ENCODE measurements around the gene C1orf56. TPM values are rescaled to one million over a fixed set of nuclear protein-coding genes. Genes with fewer than 3 reads are reported as not detected.
"Not testable (repeated sequence)": the region's sequence is repeated elsewhere in the genome, so short reads cannot be mapped to it uniquely, and the experiment has no call there.

The C1orf56 gene
- total RNA-seq, 2 experiments from 2014 or later, result 1.3 to 1.5 TPM

GRCh38 chr1:151097426-151097825, 49.9 kb downstream of the C1orf56 start:
- POLR2A ChIA-PET; H3K27me3 Mint-ChIP-seq; DNase-seq; H3K27ac Mint-ChIP-seq; H3K36me3 Mint-ChIP-seq (ENCODE audit: low read depth); H3K4me1 Mint-ChIP-seq; H3K4me3 Mint-ChIP-seq; ATAC-seq; intact Hi-C loops (cut with DNase I, micrococcal nuclease); H3K9me3 Mint-ChIP-seq (ENCODE audit: low read depth): not testable (repeated sequence)
- CTCF ChIA-PET, result interaction anchor here (0.7 to 3.1 kb wide), 3 partner anchors 32 to 59 kb away, joined by 3 to 24 read pairs (median 3); partner anchors contain the start of gene TNFAIP8L2

DNA sequence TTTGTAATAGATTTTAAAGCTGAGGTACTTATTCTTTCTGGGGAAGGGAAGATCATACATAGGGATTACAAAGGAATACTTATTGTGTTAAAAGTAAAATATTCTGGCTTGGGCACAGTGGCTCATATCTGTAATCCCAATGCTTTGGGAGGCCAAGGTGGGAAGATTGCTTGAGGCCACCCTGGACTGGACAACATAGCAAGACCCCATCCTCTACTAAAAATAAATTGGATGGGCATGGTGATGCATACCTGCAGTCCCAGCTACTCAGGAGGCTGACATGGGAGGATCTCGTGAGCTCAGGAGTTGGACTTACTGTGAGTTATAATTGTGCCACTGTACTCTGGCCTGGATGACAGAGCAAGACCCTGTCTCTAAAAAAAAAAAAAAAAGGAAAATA, 50.6 kb downstream of the C1orf56 start:
- DNase-seq, result no peak
- ATAC-seq, result no peak
- CTCF ChIA-PET, result interaction anchor here (0.6 to 3.1 kb wide), 3 partner anchors 46 to 58 kb away, joined by 3 to 24 read pairs (median 3); partner anchors contain the start of gene TNFAIP8L2
- Mint-ChIP-seq H3K36me3 (ENCODE audit: low read depth) (peaks cover 2% of the 10 kb centered on the region), H3K27me3 (no peaks in the 10 kb centered on the region), H3K27ac (no peak overlapping the region), H3K9me3 (ENCODE audit: low read depth) (no peaks in the 10 kb centered on the region), H3K4me1 (no peaks in the 10 kb centered on the region), H3K4me3 (no peak overlapping the region)
- intact Hi-C loops (cut with DNase I, micrococcal nuclease), result loop anchor here in 1 of 2 experiments (2.0 kb wide), 1 partner anchor 153 kb away; no protein-coding TSS in a partner anchor
- POLR2A ChIA-PET, result no interaction called here

Other genes with a start within 250 kb of the C1orf56 start
- gene CTSK, start 239.5 kb upstream of the C1orf56 start, total RNA-seq, result 1 to 10 TPM; 1.5 to 2.1 TPM
- gene ARNT, start 171.2 kb upstream of the C1orf56 start, total RNA-seq, result 10 to 100 TPM; 30.4 to 35.6 TPM
- gene CTXND2, start 160.6 kb upstream of the C1orf56 start, total RNA-seq, result not detected
- 10 to 100 TPM; 48.8 to 52.7 TPM for gene SETDB1, start 121.4 kb upstream of the C1orf56 start, total RNA-seq
- 100 to 1,000 TPM; 134 to 151 TPM for gene CERS2, start 72.9 kb upstream of the C1orf56 start, total RNA-seq
- gene ANXA9, start 65.5 kb upstream of the C1orf56 start, total RNA-seq, result under 1 TPM; 0.27 to 0.28 TPM
- gene MINDY1, start 40.8 kb upstream of the C1orf56 start, total RNA-seq, result 10 to 100 TPM; 16.2 to 20.3 TPM
- 10 to 100 TPM; 13.6 to 18.6 TPM for gene PRUNE1, start 39.3 kb upstream of the C1orf56 start, total RNA-seq
- gene BNIPL, start 11.2 kb upstream of the C1orf56 start, total RNA-seq, result 1 to 10 TPM in 1 of 2 experiments, under 1 TPM in 1; 0.98 to 1.6 TPM
- 100 to 1,000 TPM in 1 of 2 experiments, 10 to 100 TPM in 1; 95.4 to 101 TPM for gene CDC42SE1, start 11.9 kb downstream of the C1orf56 start, total RNA-seq
- 1 to 10 TPM; 3.3 to 4.4 TPM for gene MLLT11, start 12.6 kb downstream of the C1orf56 start, total RNA-seq
- 10 to 100 TPM; 16.6 to 19.2 TPM for gene GABPB2, start 23.0 kb downstream of the C1orf56 start, total RNA-seq
- gene SEMA6C, start 98.9 kb downstream of the C1orf56 start, total RNA-seq, result 1 to 10 TPM; 3.2 to 3.5 TPM
- gene TNFAIP8L2, start 108.9 kb downstream of the C1orf56 start, total RNA-seq, result 10 to 100 TPM; 18.4 to 19.2 TPM
- gene LYSMD1, start 118.2 kb downstream of the C1orf56 start, total RNA-seq, result 1 to 10 TPM; 4.3 to 5.1 TPM
- gene SCNM1, start 118.4 kb downstream of the C1orf56 start, total RNA-seq, result 10 to 100 TPM; 64.3 to 90.8 TPM
- 1 to 10 TPM in 1 of 2 experiments, under 1 TPM in 1; 0.69 to 2.3 TPM for gene TMOD4, start 128.2 kb downstream of the C1orf56 start, total RNA-seq
- gene VPS72, start 142.4 kb downstream of the C1orf56 start, total RNA-seq, result 10 to 100 TPM; 77.1 to 77.8 TPM
- 10 to 100 TPM; 74.5 to 85.1 TPM for gene PIP5K1A, start 150.8 kb downstream of the C1orf56 start, total RNA-seq
- 100 to 1,000 TPM; 187 to 243 TPM for gene PSMD4, start 207.0 kb downstream of the C1orf56 start, total RNA-seq
- 10 to 100 TPM; 27.2 to 30.1 TPM for gene ZNF687, start 234.5 kb downstream of the C1orf56 start, total RNA-seq

Data from activated CD4-positive, alpha-beta T cell treated with anti-CD3 and anti-CD28 coated beads for 36 hours (primary cell).